H1 (cell line): ENCODE results near the gene ASB8. TPM values are rescaled to one million over a fixed set of nuclear protein-coding genes. Genes with fewer than 3 reads are reported as not detected.

Source experiments
- CTCF ChIA-PET: fragments of 300-600 bp; sonication (Branson Sonifier 250); formaldehyde crosslinking; loops from one replicate; lab custom pipeline; 2021; ENCODE audit not compliant: partially characterized antibody; lab: Charles Lee
- POLR2A ChIA-PET: fragments of 300-600 bp; sonication (Branson Sonifier 250); formaldehyde crosslinking; loops from one replicate; lab custom pipeline; 2021; ENCODE audit warnings: inconsistent platforms; ENCODE audit not compliant: partially characterized antibody; lab: Charles Lee
- DNase-seq, 2 experiments: peaks; one replicate each; pipeline versions ENCODE4 v3.0.0 to v3.0.0-alpha.2; 2010 to 2022; ENCODE audit warnings: low spot score in 2 of 2, low read depth in 1 of 2, mixed read lengths in 1 of 2
- FAIRE-seq: peaks from 2 replicates; lab custom pipeline; 2011; peaks lifted over from hg19 to GRCh38; lab: Jason Lieb, UNC
- H2AFZ ChIP-seq: 2 replicates; pipeline ENCODE4 v1.8.1; 2012; ENCODE audit warnings: low read length, inconsistent platforms
- H2AK5ac ChIP-seq: 2 replicates; pipeline ENCODE4 v1.6.1; 2013; ENCODE audit warnings: low read depth, low read length
- H2BK120ac ChIP-seq: replicated peaks from 2 replicates; pipeline ENCODE3; 2013; ENCODE audit warnings: low read depth, low read length, inconsistent platforms
- H2BK12ac ChIP-seq: 2 replicates; pipeline ENCODE4 v1.6.1; 2013; ENCODE audit warnings: low read depth, low read length
- H2BK15ac ChIP-seq: 2 replicates; pipeline ENCODE4 v1.6.1; 2013; ENCODE audit warnings: low read length
- H2BK20ac ChIP-seq: 2 replicates; pipeline ENCODE4 v1.6.1; 2013; ENCODE audit warnings: low read length
- H2BK5ac ChIP-seq: 2 replicates; pipeline ENCODE4 v1.6.1; 2013; ENCODE audit warnings: low read depth, low read length
- H3K14ac ChIP-seq: 2 replicates; pipeline ENCODE4 v1.6.1; 2013; ENCODE audit warnings: inconsistent platforms; ENCODE audit not compliant: insufficient read length
- H3K18ac ChIP-seq: 2 replicates; pipeline ENCODE4 v1.6.1; 2013; ENCODE audit warnings: low read length; ENCODE audit errors: extremely low read depth
- H3K23ac ChIP-seq: 2 replicates; pipeline ENCODE4 v1.6.1; 2013; ENCODE audit warnings: inconsistent platforms; ENCODE audit not compliant: insufficient read length
- H3K23me2 ChIP-seq: 2 replicates; pipeline ENCODE4 v1.6.1; 2013; ENCODE audit warnings: low read depth, low read length
- H3K27ac ChIP-seq: 2 replicates; pipeline ENCODE4 v1.6.1; 2011; ENCODE audit warnings: low read depth, low read length, inconsistent platforms
- H3K27me3 ChIP-seq, 4 experiments: replicated peaks in 1 of 4; 1 replicate in 1 of 4; 2 replicates in 3 of 4; pipeline versions ENCODE4 v1.6.1 to v1.8.1; 2011 to 2013; ENCODE audit warnings: low read length in 3 of 4, mild to moderate bottlenecking in 3 of 4, inconsistent platforms in 2 of 4, mixed read lengths in 2 of 4, moderate library complexity in 1 of 4; ENCODE audit not compliant: control insufficient read depth in 3 of 4, insufficient read depth in 3 of 4; ENCODE audit errors: extremely low read depth in 1 of 4
- H3K36me3 ChIP-seq, 4 experiments: 2 replicates each; pipeline versions ENCODE4 v1.6.1 to v1.8.1; 2011 to 2013; ENCODE audit warnings: mild to moderate bottlenecking in 4 of 4, low read length in 3 of 4, moderate library complexity in 2 of 4, control low read depth in 1 of 4, inconsistent platforms in 1 of 4; ENCODE audit not compliant: insufficient read depth in 4 of 4, control insufficient read depth in 2 of 4
- H3K4ac ChIP-seq: replicated peaks from 2 replicates; pipeline ENCODE3; 2013; ENCODE audit warnings: low read length, low read depth, mixed read lengths, inconsistent platforms; ENCODE audit not compliant: insufficient read length
- H3K4me1 ChIP-seq, 4 experiments: replicated peaks in 1 of 4; 1 replicate in 1 of 4; 2 replicates in 3 of 4; pipeline versions ENCODE4 v1.6.1 to v1.8.1; 2011 to 2013; ENCODE audit warnings: low read length in 3 of 4, inconsistent platforms in 2 of 4, mixed read lengths in 1 of 4; ENCODE audit not compliant: insufficient read depth in 4 of 4, control insufficient read depth in 3 of 4
- H3K4me2 ChIP-seq, 2 experiments: 2 replicates each; pipeline versions ENCODE4 v1.6.1 to v1.8.1; 2011 to 2013; ENCODE audit warnings: low read depth in 2 of 2, low read length in 2 of 2, control low read depth in 1 of 2, inconsistent platforms in 1 of 2, mild to moderate bottlenecking in 1 of 2; ENCODE audit not compliant: insufficient read depth in 1 of 2
- H3K4me3 ChIP-seq, 4 experiments: fragments of 200-600, 300-600 bp in 1 of 4; sonication (generic), shearing (Covaris generic), sonication (Bioruptor Twin) in 1 of 4; 2 replicates each; pipeline versions ENCODE4 v1.5.1 to v1.8.1; 2011 to 2016; ENCODE audit warnings: low read length in 4 of 4, low read depth in 3 of 4, control low read depth in 2 of 4, inconsistent platforms in 2 of 4, mild to moderate bottlenecking in 2 of 4, mixed read lengths in 1 of 4, moderate library complexity in 1 of 4; ENCODE audit not compliant: insufficient read depth in 2 of 4; ENCODE audit errors: extremely low read depth in 1 of 4
- H3K56ac ChIP-seq: replicated peaks from 2 replicates; pipeline ENCODE3; 2013; ENCODE audit warnings: low read depth, mild to moderate bottlenecking, mixed read lengths, low read length, inconsistent platforms; ENCODE audit not compliant: insufficient read length
- H3K79me1 ChIP-seq: 2 replicates; pipeline ENCODE4 v1.6.1; 2013; ENCODE audit warnings: low read depth, low read length, control low read depth
- H3K79me2 ChIP-seq, 2 experiments: 2 replicates each; pipeline versions ENCODE4 v1.6.1 to v1.8.1; 2012 to 2013; ENCODE audit warnings: low read length in 2 of 2, mild to moderate bottlenecking in 2 of 2, inconsistent platforms in 1 of 2; ENCODE audit not compliant: insufficient read depth in 2 of 2, control insufficient read depth in 1 of 2
- H3K9ac ChIP-seq, 4 experiments: replicated peaks in 1 of 4; 1 replicate in 1 of 4; 2 replicates in 3 of 4; pipeline versions ENCODE4 v1.6.1 to v1.8.1; 2011 to 2013; ENCODE audit warnings: low read depth in 3 of 4, low read length in 3 of 4, control low read depth in 2 of 4, mild to moderate bottlenecking in 2 of 4, moderate library complexity in 2 of 4, inconsistent platforms in 1 of 4; ENCODE audit errors: extremely low read depth in 1 of 4
- H3K9me3 ChIP-seq, 2 experiments: 2 replicates each; pipeline versions ENCODE4 v1.6.1 to v1.8.1; 2012 to 2013; ENCODE audit warnings: mild to moderate bottlenecking in 2 of 2, moderate library complexity in 2 of 2, control low read depth in 1 of 2, inconsistent platforms in 1 of 2, low read depth in 1 of 2, low read length in 1 of 2, mixed read lengths in 1 of 2; ENCODE audit not compliant: insufficient read depth in 2 of 2
- H4K20me1 ChIP-seq, 2 experiments: replicated peaks in 1 of 2; 2 replicates each; pipeline versions ENCODE3 to v1.8.1; 2011 to 2013; ENCODE audit warnings: inconsistent platforms in 2 of 2, low read length in 2 of 2, mild to moderate bottlenecking in 1 of 2; ENCODE audit not compliant: insufficient read depth in 2 of 2, control insufficient read depth in 1 of 2
- H4K5ac ChIP-seq: 2 replicates; pipeline ENCODE4 v1.6.1; 2013; ENCODE audit warnings: low read length, low read depth, mixed read lengths, inconsistent platforms; ENCODE audit not compliant: insufficient read length
- H4K8ac ChIP-seq: 2 replicates; pipeline ENCODE4 v1.8.0; 2013; ENCODE audit warnings: mild to moderate bottlenecking, moderate library complexity, low read length, inconsistent platforms; ENCODE audit not compliant: insufficient read depth; ENCODE audit errors: extremely low read depth
- H4K91ac ChIP-seq: replicated peaks from 2 replicates; pipeline ENCODE3; 2013; ENCODE audit warnings: low read length, mixed read lengths, inconsistent platforms; ENCODE audit not compliant: insufficient read length
- HDAC6 ChIP-seq: IDR thresholded peaks from one replicate; pipeline ENCODE4 v1.7.1; 2012; ENCODE audit warnings: low read depth, mild to moderate bottlenecking, inconsistent platforms, low read length, moderate library complexity
- JUND ChIP-seq: IDR thresholded peaks from 2 replicates; pipeline ENCODE4 v1.6.1; 2011; ENCODE audit warnings: mild to moderate bottlenecking, improper control_type of control experiment, low read length
- KDM5A ChIP-seq: fragments of 200-600 bp; IDR thresholded peaks from 2 replicates; pipeline ENCODE4 v1.7.1; 2012; ENCODE audit warnings: mild to moderate bottlenecking, low read length, inconsistent platforms, mixed read lengths
- NANOG ChIP-seq: IDR thresholded peaks from 2 replicates; pipeline ENCODE4 v1.6.1; 2011; ENCODE audit warnings: low read length, low read depth, mild to moderate bottlenecking, inconsistent platforms; ENCODE audit not compliant: insufficient read depth, poor library complexity, severe bottlenecking
- NRF1 ChIP-seq: IDR thresholded peaks from 2 replicates; pipeline ENCODE4 v1.6.1; 2011; ENCODE audit warnings: mild to moderate bottlenecking, low read depth, low read length, improper control_type of control experiment
- RFX5 ChIP-seq: IDR thresholded peaks from 2 replicates; pipeline ENCODE4 v1.6.1; 2011; ENCODE audit warnings: low read depth, low read length, improper control_type of control experiment, borderline replicate concordance
- RNF2 ChIP-seq: fragments of 200-900, 300-1000 bp; sonication (generic); IDR thresholded peaks from 2 replicates; pipeline ENCODE4 v1.7.1; 2016; ENCODE audit warnings: borderline replicate concordance, low read depth, mild to moderate bottlenecking, antibody characterized with exemption, low read length; ENCODE audit not compliant: poor library complexity, severe bottlenecking; ENCODE audit errors: missing control alignments
- SAP30 ChIP-seq: fragments of 300-600 bp; sonication (generic); IDR thresholded peaks from 2 replicates; pipeline ENCODE4 v1.7.1; 2012; ENCODE audit warnings: low read length, moderate library complexity, mild to moderate bottlenecking, inconsistent platforms; ENCODE audit not compliant: insufficient read depth, insufficient replicate concordance
- SRF ChIP-seq: IDR thresholded peaks from 2 replicates; pipeline ENCODE4 v1.6.1; 2011; ENCODE audit warnings: mild to moderate bottlenecking, low read depth, low read length, moderate library complexity
- TEAD4 ChIP-seq: IDR thresholded peaks from 2 replicates; pipeline ENCODE4 v1.6.1; 2012; ENCODE audit warnings: low read depth, low read length, inconsistent platforms, mixed read lengths
- ZNF274 ChIP-seq: IDR thresholded peaks from 2 replicates; pipeline ENCODE4 v1.7.0; 2012; ENCODE audit warnings: low read length, borderline replicate concordance; ENCODE audit errors: extremely low read depth
- WGBS, 2 experiments: shearing (Covaris generic) in 1 of 2; methylation state at CpG; one replicate each; pipeline versions ENCODE4 v1.1.6 to v1.1.7; 2013 to 2015; ENCODE audit warnings: low lambda C conversion rate in 2 of 2, mixed read lengths in 2 of 2, inconsistent platforms in 1 of 2, low coverage in 1 of 2, missing lambda C conversion rate in 1 of 2; ENCODE audit not compliant: insufficient replicate concordance in 2 of 2, insufficient coverage in 1 of 2, insufficient read length in 1 of 2; ENCODE audit errors: extremely low coverage in 1 of 2, missing lambda C conversion rate in 1 of 2; 5-methylcytosine and 5-hydroxymethylcytosine counted together
- polyA plus RNA-seq, 7 experiments: library from polyadenylated mRNA; depleted of rRNA in 3 of 7; stranded (reverse) in 5 of 7; unstranded in 2 of 7; fragments of >200 nt in 5 of 7; fragments of 200-250 nt in 2 of 7; gene quantifications; 1 replicate in 5 of 7; 2 replicates in 1 of 7; 4 replicates in 1 of 7; pipeline versions ENCODE4 v1.2.1 to v1.2.3, GENCODE V29; 2011 to 2013; ENCODE audit warnings: missing spikeins in 2 of 7, mixed read lengths in 2 of 7
- total RNA-seq: library from RNA; stranded (reverse); fragmentation: NEBNext Ultra II Directional; extraction: Animal tissue kit (Norgen Biotek cat#: 25700); gene quantifications from 2 replicates; pipeline ENCODE4 v1.2.1, GENCODE V29; 2021

ASB8 gene
- total and polyA plus RNA-seq, 2 of the 8 experiments (the other 6 are each of a cell fraction or from before 2014, with no cell fraction given): 3.8 to 8.3 TPM

DNA sequence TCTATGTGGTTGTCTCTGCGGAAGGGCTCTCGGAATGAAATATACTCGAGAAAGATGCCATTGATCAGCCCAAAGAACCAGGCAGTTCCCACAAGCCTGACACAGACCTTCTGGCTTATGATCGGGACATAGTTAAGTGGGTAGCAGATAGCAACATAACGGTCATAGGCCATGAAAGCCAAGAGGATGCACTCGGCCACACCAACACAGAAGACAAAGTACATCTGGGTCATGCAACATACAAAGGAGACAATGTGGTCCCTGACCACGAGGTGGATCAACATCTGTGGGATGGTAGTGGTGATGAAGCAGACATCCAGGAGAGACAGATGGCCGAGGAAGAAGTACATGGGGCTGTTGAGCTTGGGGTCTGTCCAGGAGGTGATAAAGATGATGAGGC, 45.5 kb upstream of the ASB8 start:
- no peaks in the 10 kb centered on the region for H3K79me2 ChIP-seq
- no peaks in the 10 kb centered on the region; a peak in 1 of 8 replicates for H3K36me3 ChIP-seq
- H2AK5ac ChIP-seq: no peak overlapping the region
- WGBS, 2 experiments: 89% methylated on average over 8 of the region's 8 CpGs; no CpG with 5 or more reads in 1 of the 2 experiments
- TF ChIP-seq ZNF274 (no peak), SRF (no peak), NANOG (no peak), SAP30 (no peak), KDM5A (no peak), NRF1 (no peak), TEAD4 (no peak), RNF2 (no peak), RFX5 (no peak), JUND (no peak), HDAC6 (no peak)
- H4K20me1 ChIP-seq: no peaks in the 10 kb centered on the region
- H3K56ac ChIP-seq: no peak overlapping the region
- H3K4ac ChIP-seq: no peak overlapping the region
- H3K4me3 ChIP-seq: no peak overlapping the region
- no peak overlapping the region for H4K91ac ChIP-seq
- H3K27me3 ChIP-seq: peaks cover 5 to 23% (median 23%) of the 10 kb centered on the region in 4 experiments
- no peak overlapping the region for H2BK5ac ChIP-seq
- peaks cover 12 to 13% of the 10 kb centered on the region in 2 experiments; a peak in 3 of 4 replicates for H3K9me3 ChIP-seq
- H3K14ac ChIP-seq: no peak overlapping the region
- no peak overlapping the region for H2BK15ac ChIP-seq
- no peaks in the 10 kb centered on the region for H3K79me1 ChIP-seq
- no peak overlapping the region for H4K5ac ChIP-seq
- no peak overlapping the region for H3K23ac ChIP-seq
- no peak for FAIRE-seq
- H3K4me2 ChIP-seq: no peak overlapping the region
- DNase-seq: no peak
- ChIA-PET POLR2A (interaction anchor here (0.8 kb wide), 1 partner anchor 13 kb away, joined by 3 read pairs; no protein-coding TSS in a partner anchor), CTCF (interaction anchor here (1.2 kb wide), 1 partner anchor 30 kb away, joined by 3 read pairs; no protein-coding TSS in a partner anchor)
- peaks cover 7% of the 10 kb centered on the region for H3K23me2 ChIP-seq
- no peak overlapping the region for H2AFZ ChIP-seq
- no peak overlapping the region for H4K8ac ChIP-seq
- no peak overlapping the region for H2BK20ac ChIP-seq
- no peak overlapping the region for H2BK120ac ChIP-seq
- no peaks in the 10 kb centered on the region; a peak in 1 of 7 replicates for H3K4me1 ChIP-seq
- no peak overlapping the region for H3K27ac ChIP-seq
- no peak overlapping the region for H3K18ac ChIP-seq
- no peak overlapping the region for H3K9ac ChIP-seq
- no peak overlapping the region for H2BK12ac ChIP-seq
